ENCODE data around the gene BMPER. TPM values are rescaled to one million over a fixed set of nuclear protein-coding genes. Genes with fewer than 3 reads are reported as not detected.

The BMPER gene
- total and polyA plus RNA-seq, 10 of the 15 experiments (the other 5 are each of a cell fraction or from before 2014, with no cell fraction given): 0.02 to 0.08 TPM; not detected in 8

GRCh38 chr7:33964417-33965182 lies 59.3 kb downstream of the BMPER start:
- Histone ChIP-seq H3K27ac (ENCODE audit: control insufficient read depth, insufficient read depth) (no peak overlapping the region), H2AFZ (ENCODE audit: control insufficient read depth, low read depth, low read length) (no peak overlapping the region), H3K27me3 (replicated peaks in 1 of 2; ENCODE audit: control insufficient read depth in 2 of 2, insufficient read depth in 2 of 2, low read length in 1 of 2) (no peaks in the 10 kb centered on the region), H3K4me3 (no peak overlapping the region), H3K36me3 (ENCODE audit: control insufficient read depth in 2 of 2, insufficient read depth in 2 of 2, low read length in 1 of 2) (no peaks in the 10 kb centered on the region), H3K4me1 (ENCODE audit: control insufficient read depth, insufficient read depth, low read length) (no peaks in the 10 kb centered on the region), H3K9ac (ENCODE audit: control insufficient read depth, insufficient read depth, low read length) (no peak overlapping the region), H3K79me2 (ENCODE audit: control insufficient read depth, insufficient read depth, low read length) (no peaks in the 10 kb centered on the region), H3K9me3 (replicated peaks; ENCODE audit: control insufficient read depth, insufficient read depth, low read length) (no peaks in the 10 kb centered on the region), H3K4me2 (ENCODE audit: control insufficient read depth, insufficient read depth) (no peak overlapping the region), H4K20me1 (ENCODE audit: control insufficient read depth, insufficient read depth) (no peaks in the 10 kb centered on the region)
- BruUV-seq (replicated peaks): no TSS peak
- no peak for ATAC-seq
- ChIA-PET CTCF (no interaction called here), RAD21 (ENCODE audit: unreplicated experiment) (no interaction called here), POLR2A (no interaction called here), SMC1A (ENCODE audit: uncharacterized antibody, unreplicated experiment) (no interaction called here)
- intact Hi-C loops (cut with micrococcal nuclease; ENCODE audit: unreplicated experiment): no loop called here
- 33% methylated on average over 9 of the region's 9 CpGs for WGBS (ENCODE audit: insufficient coverage, insufficient replicate concordance, low lambda C conversion rate, missing lambda C conversion rate)
- no peak for TF ChIP-seq STAT3 (IDR thresholded peaks at IDR 0.05; ENCODE audit: low read depth, low read length)
- TF ChIP-seq MXI1 (IDR thresholded peaks at IDR 0.05; ENCODE audit: low read depth, low read length): no peak
- no peak for TF ChIP-seq ATF3 (IDR thresholded peaks at IDR 0.05; ENCODE audit: borderline replicate concordance, extremely low read depth, low read depth, low read length)
- no peak for TF ChIP-seq SREBF2 (IDR thresholded peaks at IDR 0.05; ENCODE audit: low read length)
- no peak for TF ChIP-seq EP300 (IDR thresholded peaks at IDR 0.05; ENCODE audit: borderline replicate concordance in 1 of 2, control insufficient read depth in 1 of 2, low read depth in 2 of 2, low read length in 2 of 2)
- no peak for TF ChIP-seq ZSCAN29 (IDR thresholded peaks at IDR 0.05)
- TF ChIP-seq TCF7 (IDR thresholded peaks at IDR 0.05; ENCODE audit: borderline replicate concordance): no peak
- no peak for TF ChIP-seq NR2C1 (IDR thresholded peaks at IDR 0.05)
- no peak for TF ChIP-seq BCL3 (IDR thresholded peaks at IDR 0.05; ENCODE audit: borderline replicate concordance, insufficient read depth, low read depth, low read length, poor library complexity, severe bottlenecking)
- no peak for TF ChIP-seq CEBPZ (IDR thresholded peaks at IDR 0.05; ENCODE audit: low read depth, low read length)
- TF ChIP-seq SREBF1 (IDR thresholded peaks at IDR 0.05; ENCODE audit: low read length): no peak
- no peak for DNase-seq (ENCODE audit: low read depth, low spot score)
- in situ Hi-C loops (cut with MboI): no loop called here
- FAIRE-seq: no peak
